Stimulated activated CD4-positive, alpha-beta T cell treated with anti-CD3 and anti-CD28 coated beads, Interleukin-12 subunit alpha, Interleukin-12 subunit beta, amount 100 ng/mL, for 24 hours (primary cell): Measurements from ENCODE around the gene PDPK1.

Experiments used
- DNase-seq, 2 experiments: peaks; one replicate each; pipeline ENCODE4 v3.0.0-alpha.2; 2020; ENCODE audit warnings: low read depth in 2 of 2

PDPK1 gene

GRCh38 chr16:2507052-2507659 lies 30.7 kb upstream of the PDPK1 start:
- no peak for DNase-seq

- no peak for DNase-seq
Observed at GRCh38 chr16:2507665-2508064, 30.2 kb upstream of the PDPK1 start.

GRCh38 chr16:2508722-2509400 lies 29.0 kb upstream of the PDPK1 start:
- no peak for DNase-seq

GRCh38 chr16:2511128-2511800 lies 26.6 kb upstream of the PDPK1 start:
- no peak for DNase-seq

- DNase-seq: no peak
Observed at GRCh38 chr16:2511996-2512734, 25.7 kb upstream of the PDPK1 start.

- DNase-seq: no peak
Observed at GRCh38 chr16:2512735-2513404, 25.0 kb upstream of the PDPK1 start.

GRCh38 chr16:2513405-2514332 lies 24.2 kb upstream of the PDPK1 start, which contains the start of gene ATP6V0C:
TSS of gene ATP6V0C (plus strand) at chr16:2513952. CDS start at chr16:2514104, 152 bp downstream.
- DNase-seq: peak; percentile 76 to 84

GRCh38 chr16:2514333-2515179 lies 23.3 kb upstream of the PDPK1 start:
- DNase-seq: no peak

- no peak for DNase-seq
Observed at GRCh38 chr16:2515180-2515851, 22.5 kb upstream of the PDPK1 start.

GRCh38 chr16:2516391-2517240 lies 21.2 kb upstream of the PDPK1 start:
- DNase-seq: no peak

- DNase-seq: no peak
Observed at GRCh38 chr16:2517954-2518605, 19.7 kb upstream of the PDPK1 start.

- DNase-seq: no peak
Observed at GRCh38 chr16:2518823-2519710, 18.8 kb upstream of the PDPK1 start.

GRCh38 chr16:2519711-2520080 lies 18.1 kb upstream of the PDPK1 start:
- DNase-seq: no peak

- peak; percentile 74 to 83 for DNase-seq
Observed at GRCh38 chr16:2520097-2520783, 17.6 kb upstream of the PDPK1 start, which contains the start of gene AMDHD2. TSS of gene AMDHD2 (plus strand) at chr16:2520371. CDS start at chr16:2520459, 88 bp downstream.

- no peak for DNase-seq
Observed at GRCh38 chr16:2520784-2521531, 16.9 kb upstream of the PDPK1 start.
